Esophagus muscularis mucosa (tissue), 4 donors: Measurements from ENCODE around the gene RPS6KA2. TPM values are rescaled to one million over a fixed set of nuclear protein-coding genes. Genes with fewer than 3 reads are reported as not detected.

Source experiments
- DNase-seq: peaks from one replicate; pipeline ENCODE4 v3.0.0-alpha.2; 2017; ENCODE audit errors: extremely low spot score
- H3K27ac ChIP-seq, 4 donors: fragments of 200-600 bp; sonication (generic); replicated peaks in 1 of 4; 1 replicate in 3 of 4; 2 replicates in 1 of 4; pipeline ENCODE4 v1.5.1; 2016 to 2019; ENCODE audit warnings: mild to moderate bottlenecking in 1 of 4
- H3K27me3 ChIP-seq, 4 donors: fragments of 200-600 bp; sonication (generic); one replicate each; pipeline versions ENCODE4 v1.5.1 to v1.6.0; 2016 to 2019
- H3K36me3 ChIP-seq, 4 donors: fragments of 200-600 bp; sonication (generic); one replicate each; pipeline ENCODE4 v1.5.1; 2016 to 2019
- H3K4me1 ChIP-seq, 4 donors: fragments of 200-600 bp; sonication (generic); one replicate each; pipeline ENCODE4 v1.5.1; 2016 to 2019
- H3K4me3 ChIP-seq, 4 donors: fragments of 200-600 bp; sonication (generic); 1 replicate in 2 of 4; 2 replicates in 2 of 4; pipeline ENCODE4 v1.5.1; 2016 to 2019; ENCODE audit warnings: mild to moderate bottlenecking in 4 of 4, moderate library complexity in 1 of 4
- H3K9me3 ChIP-seq, 4 donors: fragments of 200-600 bp; sonication (generic); 1 replicate in 3 of 4; 2 replicates in 1 of 4; pipeline ENCODE4 v1.5.1; 2016 to 2019
- EP300 ChIP-seq: sonication (generic); formaldehyde crosslinking; IDR thresholded peaks from one replicate; pipeline ENCODE4 v1.6.1; 2017; ENCODE audit warnings: antibody characterized with exemption
- POLR2A ChIP-seq: fragments of 450-650 bp; IDR thresholded peaks from one replicate; pipeline ENCODE4 v1.6.1; 2017; ENCODE audit warnings: antibody characterized with exemption, moderate library complexity, mild to moderate bottlenecking, low read depth
- POLR2AphosphoS5 ChIP-seq, 2 donors: sonication (generic); formaldehyde crosslinking; IDR thresholded peaks; one replicate each; pipeline ENCODE4 v1.6.1; 2017; ENCODE audit warnings: antibody characterized with exemption in 2 of 2
- WGBS: methylation state at CpG from one replicate; pipeline ENCODE4 v1.1.5; 2018; 5-methylcytosine and 5-hydroxymethylcytosine counted together
- intact Hi-C: fragments of 100-400 bp; cut with DNase I; formaldehyde crosslinking; loops from one replicate; pipeline ENCODE4 v1.15.1; 2023
- total RNA-seq, 4 donors: library from RNA; depleted of rRNA; stranded (reverse); fragments of >200 nt; gene quantifications; one replicate each; pipeline versions ENCODE4 v1.1.0 to v1.2.1, GENCODE V29; 2016
- TF ChIP-seq, protein P1 (sequence below), 3 experiments: fragments of 200-600 bp in 2 of 3; fragments of 450-650 bp in 1 of 3; sonication (generic) in 2 of 3; IDR thresholded peaks; one replicate each; pipeline ENCODE4 v1.5.1; 2017 to 2019; ENCODE audit warnings: antibody characterized with exemption in 3 of 3, mild to moderate bottlenecking in 2 of 3, moderate library complexity in 1 of 3

Gene RPS6KA2
- total RNA-seq, 4 donors from 2014 or later = 83.9 to 126 (median 112) TPM

DNA sequence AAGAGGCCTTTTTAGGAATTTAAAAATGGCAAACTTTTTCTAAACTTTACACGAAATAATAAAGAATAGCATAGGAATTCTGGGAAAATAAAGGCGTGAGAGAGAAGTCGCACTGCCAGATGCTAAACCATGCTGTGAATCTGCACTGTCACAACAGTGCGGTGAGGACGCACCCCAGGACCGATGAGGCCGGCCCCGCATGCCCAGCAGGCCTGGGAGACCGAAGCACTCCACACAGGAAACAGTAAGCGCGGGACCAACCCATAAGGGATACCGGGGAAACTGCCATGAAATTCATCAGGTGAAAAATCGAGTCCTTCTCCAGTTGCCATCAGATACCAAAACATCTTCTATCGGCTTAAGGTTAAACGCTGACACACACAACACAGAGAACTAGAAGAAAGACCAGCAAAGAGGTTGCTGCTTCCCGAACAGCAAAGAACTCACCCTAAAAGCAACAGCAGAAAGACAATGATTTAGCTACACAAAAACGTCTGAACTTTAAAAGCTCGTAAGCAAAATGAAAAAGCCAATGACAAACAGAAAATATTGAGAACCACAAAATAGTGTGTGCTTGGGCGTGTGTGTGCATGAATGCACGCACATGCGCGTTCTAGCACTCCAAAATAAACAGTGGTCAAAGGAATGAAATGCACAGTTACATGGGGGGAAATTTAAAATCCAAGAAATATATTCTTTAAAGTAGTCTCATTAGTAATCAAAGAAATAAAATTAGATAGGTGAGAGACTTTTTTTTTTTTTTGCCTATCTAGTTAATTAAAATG, 55.9 kb downstream of the RPS6KA2 start:
- no peak overlapping the region for H3K4me3 ChIP-seq
- WGBS = 91% methylated on average over 22 of the region's 22 CpGs
- H3K36me3 ChIP-seq = no peaks in the 10 kb centered on the region
- DNase-seq = no peak
- no peaks in the 10 kb centered on the region for H3K9me3 ChIP-seq
- no peak overlapping the region for H3K27ac ChIP-seq
- intact Hi-C loops = no loop called here
- no peaks in the 10 kb centered on the region for H3K27me3 ChIP-seq
- peaks cover 11 to 26% (median 17%) of the 10 kb centered on the region in 4 donors for H3K4me1 ChIP-seq
- TF ChIP-seq POLR2A = no peak
- TF ChIP-seq, protein P1, sequence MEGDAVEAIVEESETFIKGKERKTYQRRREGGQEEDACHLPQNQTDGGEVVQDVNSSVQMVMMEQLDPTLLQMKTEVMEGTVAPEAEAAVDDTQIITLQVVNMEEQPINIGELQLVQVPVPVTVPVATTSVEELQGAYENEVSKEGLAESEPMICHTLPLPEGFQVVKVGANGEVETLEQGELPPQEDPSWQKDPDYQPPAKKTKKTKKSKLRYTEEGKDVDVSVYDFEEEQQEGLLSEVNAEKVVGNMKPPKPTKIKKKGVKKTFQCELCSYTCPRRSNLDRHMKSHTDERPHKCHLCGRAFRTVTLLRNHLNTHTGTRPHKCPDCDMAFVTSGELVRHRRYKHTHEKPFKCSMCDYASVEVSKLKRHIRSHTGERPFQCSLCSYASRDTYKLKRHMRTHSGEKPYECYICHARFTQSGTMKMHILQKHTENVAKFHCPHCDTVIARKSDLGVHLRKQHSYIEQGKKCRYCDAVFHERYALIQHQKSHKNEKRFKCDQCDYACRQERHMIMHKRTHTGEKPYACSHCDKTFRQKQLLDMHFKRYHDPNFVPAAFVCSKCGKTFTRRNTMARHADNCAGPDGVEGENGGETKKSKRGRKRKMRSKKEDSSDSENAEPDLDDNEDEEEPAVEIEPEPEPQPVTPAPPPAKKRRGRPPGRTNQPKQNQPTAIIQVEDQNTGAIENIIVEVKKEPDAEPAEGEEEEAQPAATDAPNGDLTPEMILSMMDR (IDR thresholded peaks at IDR 0.05) = no peak
- TF ChIP-seq EP300 = no peak
- no peak for TF ChIP-seq POLR2AphosphoS5 (IDR thresholded peaks at IDR 0.05)

- WGBS = 88% methylated on average over 13 of the region's 13 CpGs
- no peaks in the 10 kb centered on the region for H3K27me3 ChIP-seq
- peaks cover 0 to 7% (median 0%) of the 10 kb centered on the region in 4 donors for H3K36me3 ChIP-seq
- no peak for DNase-seq
- no peaks in the 10 kb centered on the region for H3K9me3 ChIP-seq
- TF ChIP-seq POLR2A (no peak), EP300 (no peak), POLR2AphosphoS5 (IDR thresholded peaks at IDR 0.05) (no peak)
- TF ChIP-seq, protein P1 (IDR thresholded peaks at IDR 0.05) = no peak
- H3K27ac ChIP-seq = no peak overlapping the region
- H3K4me3 ChIP-seq = no peak overlapping the region
- intact Hi-C loops = no loop called here
- H3K4me1 ChIP-seq = peaks cover 6 to 28% (median 14%) of the 10 kb centered on the region in 4 donors
Measured at GRCh38 chr6:166569206-166569605, 57.8 kb downstream of the RPS6KA2 start.

DNA sequence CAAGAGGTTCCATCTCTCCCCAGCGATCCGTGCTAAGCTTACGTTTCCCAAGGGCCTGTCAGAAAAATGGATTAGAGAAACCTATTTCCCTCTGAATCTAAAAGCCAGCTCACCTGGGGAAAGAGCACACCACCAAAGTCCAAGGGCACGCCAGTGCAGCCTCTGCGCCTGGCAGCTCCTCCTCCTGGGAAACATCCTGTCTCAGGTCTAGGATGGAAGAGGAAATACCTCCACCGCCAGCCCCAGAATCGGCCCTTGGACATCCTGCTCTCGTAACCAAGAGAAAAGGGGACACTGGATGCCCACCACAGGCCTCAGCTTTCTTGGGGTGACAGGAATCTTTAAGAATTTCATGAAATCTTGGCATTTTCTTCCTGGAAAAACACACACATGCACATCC, 59.2 kb downstream of the RPS6KA2 start:
- H3K4me3 ChIP-seq = no peak overlapping the region
- no peak overlapping the region for H3K27ac ChIP-seq
- H3K36me3 ChIP-seq = peaks cover 0 to 11% (median 0%) of the 10 kb centered on the region in 4 donors
- WGBS = 87% methylated on average over 4 of the region's 8 CpGs
- TF ChIP-seq POLR2A (no peak), POLR2AphosphoS5 (IDR thresholded peaks at IDR 0.05) (no peak)
- TF ChIP-seq, protein P1 (IDR thresholded peaks at IDR 0.05) = no peak
- peaks cover 10 to 29% (median 15%) of the 10 kb centered on the region in 4 donors for H3K4me1 ChIP-seq
- intact Hi-C loops = no loop called here
- H3K27me3 ChIP-seq = no peaks in the 10 kb centered on the region
- DNase-seq = no peak
- no peaks in the 10 kb centered on the region for H3K9me3 ChIP-seq

GRCh38 chr6:166567107-166567506, 59.9 kb downstream of the RPS6KA2 start:
- H3K9me3 ChIP-seq = no peaks in the 10 kb centered on the region
- H3K36me3 ChIP-seq = peaks cover 0 to 14% (median 0%) of the 10 kb centered on the region in 4 donors
- TF ChIP-seq POLR2A (no peak), POLR2AphosphoS5 (IDR thresholded peaks at IDR 0.05) (peak in 1 of 2 donors; percentile 18)
- intact Hi-C loops = no loop called here
- DNase-seq = no peak
- H3K4me3 ChIP-seq = no peak overlapping the region
- H3K4me1 ChIP-seq = peaks cover 8 to 22% (median 12%) of the 10 kb centered on the region in 4 donors
- no peak overlapping the region for H3K27ac ChIP-seq
- no peaks in the 10 kb centered on the region for H3K27me3 ChIP-seq
- WGBS = 59% methylated on average over 8 of the region's 8 CpGs

DNA sequence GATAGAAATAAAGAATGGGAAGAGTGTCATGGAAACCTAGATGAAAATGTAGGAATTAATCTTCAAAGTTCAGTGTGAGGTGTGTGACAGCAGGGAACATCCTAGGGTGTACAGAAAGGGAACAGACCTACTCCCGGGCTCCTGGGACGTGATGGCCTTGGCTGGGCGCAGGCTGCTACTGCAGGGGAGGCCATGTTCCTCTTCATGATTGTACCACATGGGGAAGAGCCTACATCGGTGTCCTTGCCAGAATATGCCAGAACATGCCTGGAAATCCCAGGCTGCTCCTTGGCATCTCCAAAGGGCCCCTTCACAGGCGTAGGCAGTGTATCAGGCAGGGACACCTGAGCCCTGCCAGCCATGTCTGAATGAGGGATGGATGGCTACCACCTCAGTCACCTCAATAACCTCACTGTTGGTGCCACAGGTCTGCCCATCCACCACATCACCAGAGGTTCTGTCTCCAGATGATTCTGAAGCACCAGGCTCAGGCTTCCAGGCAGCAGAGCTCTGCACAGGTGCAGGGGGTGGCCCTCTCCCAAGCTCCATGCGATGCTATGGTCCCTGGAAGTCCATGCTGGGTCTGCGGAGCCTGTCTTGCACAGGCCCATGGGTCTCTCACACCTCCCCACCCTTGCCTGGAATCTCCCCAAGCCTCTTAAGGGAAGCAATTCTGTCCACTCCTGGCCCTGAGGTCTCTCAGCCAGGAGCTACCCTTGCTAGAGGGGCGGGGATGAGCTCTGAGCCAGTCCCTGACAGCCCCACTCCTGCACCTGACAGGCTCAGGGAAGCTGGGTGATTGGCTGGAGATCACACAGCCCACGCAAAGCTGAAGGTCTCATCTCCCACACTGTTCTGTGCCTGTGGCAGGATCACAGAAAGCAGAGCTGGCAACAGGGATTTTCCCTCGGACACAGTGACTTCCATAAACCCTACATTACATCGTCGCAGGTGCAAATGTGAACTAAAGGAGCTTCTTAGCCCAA, 60.7 kb downstream of the RPS6KA2 start:
- WGBS = 100% methylated on average over 9 of the region's 12 CpGs
- Histone ChIP-seq H3K27me3 (no peaks in the 10 kb centered on the region), H3K4me3 (no peak overlapping the region), H3K9me3 (no peaks in the 10 kb centered on the region), H3K4me1 (peaks cover 8 to 22% (median 12%) of the 10 kb centered on the region in 4 donors), H3K36me3 (peaks cover 0 to 14% (median 0%) of the 10 kb centered on the region in 4 donors), H3K27ac (no peak overlapping the region)
- intact Hi-C loops = no loop called here
- TF ChIP-seq EP300 = no peak
- TF ChIP-seq POLR2A = no peak
- no peak for TF ChIP-seq POLR2AphosphoS5 (IDR thresholded peaks at IDR 0.05)
- TF ChIP-seq, protein P1 (IDR thresholded peaks at IDR 0.05) = no peak
- no peak for DNase-seq
